ENCODE data around the gene RAP1GAP. TPM values are rescaled to one million over a fixed set of nuclear protein-coding genes. Genes with fewer than 3 reads are reported as not detected.

RAP1GAP gene
- total RNA-seq, 1 donor from 2014 or later: 1.1 TPM

- DNase-seq (ENCODE audit: low read depth): no peak
- TF ChIP-seq, protein P1, sequence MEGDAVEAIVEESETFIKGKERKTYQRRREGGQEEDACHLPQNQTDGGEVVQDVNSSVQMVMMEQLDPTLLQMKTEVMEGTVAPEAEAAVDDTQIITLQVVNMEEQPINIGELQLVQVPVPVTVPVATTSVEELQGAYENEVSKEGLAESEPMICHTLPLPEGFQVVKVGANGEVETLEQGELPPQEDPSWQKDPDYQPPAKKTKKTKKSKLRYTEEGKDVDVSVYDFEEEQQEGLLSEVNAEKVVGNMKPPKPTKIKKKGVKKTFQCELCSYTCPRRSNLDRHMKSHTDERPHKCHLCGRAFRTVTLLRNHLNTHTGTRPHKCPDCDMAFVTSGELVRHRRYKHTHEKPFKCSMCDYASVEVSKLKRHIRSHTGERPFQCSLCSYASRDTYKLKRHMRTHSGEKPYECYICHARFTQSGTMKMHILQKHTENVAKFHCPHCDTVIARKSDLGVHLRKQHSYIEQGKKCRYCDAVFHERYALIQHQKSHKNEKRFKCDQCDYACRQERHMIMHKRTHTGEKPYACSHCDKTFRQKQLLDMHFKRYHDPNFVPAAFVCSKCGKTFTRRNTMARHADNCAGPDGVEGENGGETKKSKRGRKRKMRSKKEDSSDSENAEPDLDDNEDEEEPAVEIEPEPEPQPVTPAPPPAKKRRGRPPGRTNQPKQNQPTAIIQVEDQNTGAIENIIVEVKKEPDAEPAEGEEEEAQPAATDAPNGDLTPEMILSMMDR (IDR thresholded peaks at IDR 0.05; ENCODE audit: insufficient read depth, low read length, severe bottlenecking): no peak
- no peak for FAIRE-seq
- no peak overlapping the region for H3K4me3 ChIP-seq (ENCODE audit: low read depth, low read length)
- no peaks in the 10 kb centered on the region for H3K36me3 ChIP-seq (ENCODE audit: control insufficient read depth, insufficient read depth, low read length)
- no peaks in the 10 kb centered on the region for H3K27me3 ChIP-seq (ENCODE audit: control insufficient read depth, insufficient read depth, low read length)
Observed at GRCh38 chr1:21590126-21590880, 78.9 kb downstream of the RAP1GAP start.

- DNase-seq (ENCODE audit: low read depth): no peak
- TF ChIP-seq, protein P1 (IDR thresholded peaks at IDR 0.05; ENCODE audit: insufficient read depth, low read length, severe bottlenecking): no peak
- no peak overlapping the region for H3K4me3 ChIP-seq (ENCODE audit: low read depth, low read length)
- H3K27me3 ChIP-seq (ENCODE audit: control insufficient read depth, insufficient read depth, low read length): no peaks in the 10 kb centered on the region
- FAIRE-seq: no peak
- no peaks in the 10 kb centered on the region for H3K36me3 ChIP-seq (ENCODE audit: control insufficient read depth, insufficient read depth, low read length)
Observed at GRCh38 chr1:21589618-21590017, 79.5 kb downstream of the RAP1GAP start.

DNA sequence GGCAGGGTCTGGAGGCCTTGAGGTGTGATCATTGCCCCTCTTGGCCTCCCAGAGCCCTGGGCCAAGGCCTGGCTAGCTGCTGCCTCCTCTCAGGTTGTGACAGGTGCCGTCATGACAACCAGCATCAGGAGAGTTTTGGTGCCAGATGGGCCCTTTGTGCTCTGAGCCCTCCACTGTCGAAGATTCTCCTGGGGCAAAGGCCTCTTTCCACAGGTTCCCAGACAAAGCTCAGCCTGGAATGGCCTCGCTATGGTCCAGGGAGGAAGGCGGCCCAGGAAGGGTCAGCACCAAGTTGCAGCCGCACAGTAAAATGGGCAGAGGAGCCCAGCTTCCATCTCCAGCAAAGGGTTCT lies 81.6 kb downstream of the RAP1GAP start:
- H3K4me3 ChIP-seq (ENCODE audit: low read depth, low read length): no peak overlapping the region
- TF ChIP-seq, protein P1 (IDR thresholded peaks at IDR 0.05; ENCODE audit: insufficient read depth, low read length, severe bottlenecking): no peak
- FAIRE-seq: no peak
- no peaks in the 10 kb centered on the region for H3K36me3 ChIP-seq (ENCODE audit: control insufficient read depth, insufficient read depth, low read length)
- no peak for DNase-seq (ENCODE audit: low read depth)
- H3K27me3 ChIP-seq (ENCODE audit: control insufficient read depth, insufficient read depth, low read length): peaks cover 2% of the 10 kb centered on the region

DNA sequence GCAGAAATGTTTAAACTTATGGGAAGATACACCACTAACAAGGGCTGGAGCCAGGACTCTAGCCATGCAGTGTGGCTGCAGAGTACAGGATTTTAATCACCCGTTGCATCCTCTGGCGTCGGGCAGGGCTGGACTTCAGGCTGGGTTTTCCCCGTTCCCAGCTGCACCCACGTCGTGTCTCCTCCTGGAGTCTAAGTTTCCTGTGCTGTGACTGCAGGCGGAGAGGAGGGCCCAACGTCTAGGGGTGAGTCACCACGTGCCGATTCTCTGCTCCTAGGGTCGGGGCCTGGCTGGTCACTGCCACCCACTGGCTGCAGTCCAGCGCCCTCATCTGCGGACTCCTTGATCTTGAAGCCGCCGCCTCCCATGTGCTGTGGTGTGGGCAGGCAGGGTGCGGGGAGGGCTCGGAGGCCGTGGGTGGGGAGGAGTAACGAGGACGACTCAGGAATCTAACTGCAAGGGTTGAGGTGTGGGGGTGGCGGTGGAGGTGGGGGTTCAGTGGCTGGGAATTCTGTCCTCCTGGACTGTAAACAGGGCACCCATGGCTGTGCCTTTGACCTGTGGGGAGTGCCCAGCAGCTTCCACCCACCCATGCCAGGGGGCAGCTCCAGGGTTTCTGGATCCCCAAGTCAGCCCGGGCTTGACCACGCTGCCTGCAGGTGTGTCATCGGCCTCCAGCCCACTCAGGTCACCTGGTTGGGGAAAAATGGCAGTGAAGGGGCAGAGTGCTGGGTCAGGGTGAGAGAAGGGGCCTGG lies 82.1 kb downstream of the RAP1GAP start:
- peak; percentile 73 for FAIRE-seq
- H3K27me3 ChIP-seq (ENCODE audit: control insufficient read depth, insufficient read depth, low read length): peaks cover 2% of the 10 kb centered on the region

DNA sequence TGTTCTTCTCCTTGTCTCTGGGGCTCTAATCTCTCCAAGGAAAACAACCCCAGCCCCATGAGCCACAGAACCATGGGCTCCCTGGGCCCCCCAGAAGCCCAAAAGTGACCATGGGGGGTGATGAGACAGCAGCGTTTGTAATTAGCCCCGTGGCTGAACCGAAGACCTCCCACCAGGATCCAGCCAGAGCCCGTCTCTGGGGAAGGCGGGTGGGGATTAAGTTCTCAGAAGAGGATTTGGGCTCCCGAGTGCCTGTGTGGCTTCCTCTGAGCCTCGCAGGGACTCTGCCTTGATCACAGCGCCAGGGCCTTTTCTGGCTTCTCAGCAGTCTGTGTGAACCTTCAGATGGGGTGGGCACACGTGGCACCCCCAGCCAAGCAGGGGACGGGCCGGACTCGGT lies 82.9 kb downstream of the RAP1GAP start:
- TF ChIP-seq, protein P1 (IDR thresholded peaks at IDR 0.05; ENCODE audit: insufficient read depth, low read length, severe bottlenecking): no peak
- FAIRE-seq: no peak

More for the DNA sequence above, 82.1 kb downstream of the RAP1GAP start:
- Histone ChIP-seq H3K36me3 (ENCODE audit: control insufficient read depth, insufficient read depth, low read length) (no peaks in the 10 kb centered on the region), H3K4me3 (ENCODE audit: low read depth, low read length) (no peak overlapping the region)
- peak; percentile 73 for DNase-seq (ENCODE audit: low read depth)
- TF ChIP-seq, protein P1 (IDR thresholded peaks at IDR 0.05; ENCODE audit: insufficient read depth, low read length, severe bottlenecking): no peak

More for the DNA sequence above, 82.9 kb downstream of the RAP1GAP start:
- Histone ChIP-seq H3K4me3 (ENCODE audit: low read depth, low read length) (no peak overlapping the region), H3K27me3 (ENCODE audit: control insufficient read depth, insufficient read depth, low read length) (peaks cover 2% of the 10 kb centered on the region), H3K36me3 (ENCODE audit: control insufficient read depth, insufficient read depth, low read length) (no peaks in the 10 kb centered on the region)
- DNase-seq (ENCODE audit: low read depth): no peak
